ENCODE data around the gene TMEM9B. TPM values are rescaled to one million over a fixed set of nuclear protein-coding genes. Genes with fewer than 3 reads are reported as not detected.

The TMEM9B gene
- total RNA-seq, 1 donor, result 57.8 TPM

DNA sequence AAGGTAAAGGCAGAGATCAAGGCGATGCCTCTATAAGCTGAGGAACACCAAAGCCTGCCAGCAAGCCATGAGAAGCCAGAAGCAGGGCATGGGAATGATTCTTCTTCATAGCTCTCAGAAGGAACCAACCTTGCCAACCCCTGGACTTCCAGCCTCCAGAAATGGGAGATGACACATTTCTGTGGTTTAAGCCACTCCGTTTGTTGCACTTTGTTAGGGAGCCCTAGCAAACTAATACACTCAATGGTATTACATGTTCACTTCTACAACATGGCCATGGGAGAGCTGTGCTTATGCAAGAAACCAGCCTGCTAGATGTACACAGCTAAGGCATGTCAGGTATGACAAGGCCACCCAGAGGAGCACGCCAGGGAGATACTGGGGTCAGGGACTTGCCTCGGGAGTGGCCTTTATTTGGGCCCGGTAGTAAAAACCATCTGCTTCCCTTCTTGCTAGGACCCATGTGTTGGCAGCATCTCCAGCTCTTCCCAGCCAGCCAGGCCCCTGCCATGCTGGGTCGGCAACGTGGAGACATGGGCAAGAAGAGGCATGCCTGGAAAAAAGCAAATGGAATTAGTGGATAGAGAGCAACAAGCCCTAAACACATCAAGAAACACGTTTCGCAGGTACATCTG is 35.1 kb downstream of the TMEM9B start:
- TF ChIP-seq, protein P1, sequence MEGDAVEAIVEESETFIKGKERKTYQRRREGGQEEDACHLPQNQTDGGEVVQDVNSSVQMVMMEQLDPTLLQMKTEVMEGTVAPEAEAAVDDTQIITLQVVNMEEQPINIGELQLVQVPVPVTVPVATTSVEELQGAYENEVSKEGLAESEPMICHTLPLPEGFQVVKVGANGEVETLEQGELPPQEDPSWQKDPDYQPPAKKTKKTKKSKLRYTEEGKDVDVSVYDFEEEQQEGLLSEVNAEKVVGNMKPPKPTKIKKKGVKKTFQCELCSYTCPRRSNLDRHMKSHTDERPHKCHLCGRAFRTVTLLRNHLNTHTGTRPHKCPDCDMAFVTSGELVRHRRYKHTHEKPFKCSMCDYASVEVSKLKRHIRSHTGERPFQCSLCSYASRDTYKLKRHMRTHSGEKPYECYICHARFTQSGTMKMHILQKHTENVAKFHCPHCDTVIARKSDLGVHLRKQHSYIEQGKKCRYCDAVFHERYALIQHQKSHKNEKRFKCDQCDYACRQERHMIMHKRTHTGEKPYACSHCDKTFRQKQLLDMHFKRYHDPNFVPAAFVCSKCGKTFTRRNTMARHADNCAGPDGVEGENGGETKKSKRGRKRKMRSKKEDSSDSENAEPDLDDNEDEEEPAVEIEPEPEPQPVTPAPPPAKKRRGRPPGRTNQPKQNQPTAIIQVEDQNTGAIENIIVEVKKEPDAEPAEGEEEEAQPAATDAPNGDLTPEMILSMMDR (IDR thresholded peaks at IDR 0.05; ENCODE audit: insufficient read depth, low read length), result no peak
- DNase-seq (ENCODE audit: low read depth), result no peak

DNA sequence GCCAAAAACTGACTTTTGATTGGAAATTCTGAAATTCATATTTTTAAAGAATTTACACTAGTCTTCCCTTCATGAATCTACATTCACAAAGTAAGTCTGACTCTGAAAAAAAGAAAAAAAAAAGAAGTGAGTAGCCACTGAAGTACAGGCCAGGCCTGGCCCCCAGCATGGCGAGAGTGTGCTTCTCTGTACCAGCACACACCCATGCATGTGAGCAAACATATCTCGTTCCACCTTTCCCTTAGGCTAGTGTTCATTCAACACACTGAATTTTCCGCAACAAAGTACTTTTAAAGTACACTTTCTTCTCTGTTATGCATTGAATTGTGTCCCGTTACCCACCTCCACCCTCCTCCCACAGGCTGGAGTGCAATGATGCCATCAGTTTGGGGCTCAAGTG is 36.0 kb downstream of the TMEM9B start:
- TF ChIP-seq, protein P1 (IDR thresholded peaks at IDR 0.05; ENCODE audit: insufficient read depth, low read length), result no peak
- no peak for DNase-seq (ENCODE audit: low read depth)
- H3K4me3 ChIP-seq (ENCODE audit: low read depth, low read length), result no peak overlapping the region

More for the DNA sequence above, 35.1 kb downstream of the TMEM9B start:
- no peak overlapping the region for H3K4me3 ChIP-seq (ENCODE audit: low read depth, low read length)

DNA sequence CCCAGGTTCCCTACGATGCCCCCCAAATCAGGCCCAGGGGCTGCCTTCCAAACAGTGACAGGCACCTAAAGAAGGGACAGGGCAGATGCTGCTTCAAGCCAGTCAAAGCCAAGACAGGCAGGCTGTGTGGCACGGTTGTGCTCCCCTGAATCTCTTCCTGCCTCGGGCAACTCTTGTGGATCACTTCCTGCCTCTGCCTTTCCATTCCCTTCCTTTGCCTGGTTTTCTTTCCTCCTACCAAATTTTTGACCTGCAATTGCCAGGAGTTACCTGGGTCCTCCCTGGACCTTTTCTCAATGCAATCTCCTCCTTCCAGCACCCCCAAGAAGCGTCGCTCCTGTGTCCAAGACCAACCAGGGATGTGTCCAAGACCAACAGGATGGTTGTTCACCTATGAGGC is 37.0 kb downstream of the TMEM9B start:
- DNase-seq (ENCODE audit: low read depth), result no peak
- no peak overlapping the region for H3K4me3 ChIP-seq (ENCODE audit: low read depth, low read length)
- TF ChIP-seq, protein P1 (IDR thresholded peaks at IDR 0.05; ENCODE audit: insufficient read depth, low read length), result no peak

DNA sequence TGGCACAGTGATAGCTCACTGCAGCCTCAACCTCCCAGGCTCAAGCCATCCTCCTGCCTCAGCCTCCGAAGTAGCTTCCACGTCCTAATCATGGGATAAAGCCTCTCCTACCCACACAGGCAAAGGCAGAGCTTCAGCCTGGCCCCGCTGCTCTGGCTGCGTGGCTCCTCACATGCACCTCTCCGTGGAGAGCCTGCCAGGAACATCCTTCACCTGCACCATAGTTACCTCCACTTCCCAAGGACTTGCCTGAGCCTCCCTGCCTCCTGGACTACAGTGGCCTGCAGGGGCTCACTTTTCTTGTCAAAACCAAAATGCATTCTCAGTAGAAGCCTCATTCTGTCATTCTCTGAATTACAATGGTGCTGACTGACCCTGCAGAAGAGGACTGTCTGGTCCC is 38.0 kb downstream of the TMEM9B start:
- DNase-seq (ENCODE audit: low read depth), result no peak
- H3K4me3 ChIP-seq (ENCODE audit: low read depth, low read length), result no peak overlapping the region
- TF ChIP-seq, protein P1 (IDR thresholded peaks at IDR 0.05; ENCODE audit: insufficient read depth, low read length), result no peak

DNA sequence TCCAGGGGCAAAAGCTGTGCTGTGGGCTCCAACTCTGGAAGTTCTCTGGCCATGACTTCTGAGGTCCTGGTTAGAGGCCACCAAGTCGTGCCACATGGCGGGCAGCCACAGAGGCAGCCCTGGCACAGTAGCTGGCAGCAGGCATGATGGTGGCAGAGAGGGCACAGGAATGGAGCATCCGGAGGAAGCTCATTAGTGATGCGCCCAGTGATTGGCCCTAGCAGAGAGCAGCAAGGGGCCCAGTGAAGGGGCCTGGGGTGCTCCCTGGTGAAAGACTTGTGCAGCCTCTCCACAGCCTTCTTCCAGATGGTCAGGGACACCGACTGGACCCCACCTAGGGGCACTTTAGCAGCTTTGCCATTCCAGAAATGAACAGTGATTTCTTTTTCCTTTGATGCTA is 38.5 kb downstream of the TMEM9B start:
- TF ChIP-seq, protein P1 (IDR thresholded peaks at IDR 0.05; ENCODE audit: insufficient read depth, low read length), result no peak
- no peak overlapping the region for H3K4me3 ChIP-seq (ENCODE audit: low read depth, low read length)
- DNase-seq (ENCODE audit: low read depth), result no peak

DNA sequence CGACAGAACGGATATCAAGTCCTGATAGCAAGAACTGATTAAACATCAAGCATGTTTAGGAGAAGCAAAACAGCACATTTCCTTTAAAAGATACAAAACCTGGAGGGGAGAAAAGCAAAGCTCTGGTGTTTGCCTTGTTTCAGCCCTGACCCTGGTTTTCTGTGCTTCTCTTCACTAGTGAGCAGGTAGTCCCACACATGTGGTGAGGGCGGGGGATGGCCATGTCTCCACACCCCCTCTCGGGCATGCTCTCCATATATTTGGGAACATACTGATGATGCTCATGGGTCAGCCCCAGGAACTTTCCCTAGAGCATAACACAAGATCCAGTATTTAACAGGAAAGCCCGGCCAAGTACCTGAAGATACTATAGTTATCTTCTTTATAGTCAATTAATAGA is 41.6 kb downstream of the TMEM9B start:
- no peak overlapping the region for H3K4me3 ChIP-seq (ENCODE audit: low read depth, low read length)
- TF ChIP-seq, protein P1 (IDR thresholded peaks at IDR 0.05; ENCODE audit: insufficient read depth, low read length), result no peak
- DNase-seq (ENCODE audit: low read depth), result no peak

Measured in fibroblast of the aortic adventitia (primary cell).